ENCODE measurements around the gene MTHFD1L.

- TF ChIP-seq CTCF (IDR thresholded peaks at IDR 0.05) (no peak), POLR2AphosphoS5 (IDR thresholded peaks at IDR 0.05) (no peak)
Observed at GRCh38 chr6:150905769-150906168, 40.3 kb downstream of the MTHFD1L start.
